GM23338 (cell line): ENCODE measurements around the gene C1orf174. TPM values are rescaled to one million over a fixed set of nuclear protein-coding genes. Genes with fewer than 3 reads are reported as not detected.

Experiments
- ATAC-seq: fragments of 200-7000 bp; cut with Tn5 transposase; 3 replicates; pipeline ENCODE4 v1.9.1; 2020
- DNase-seq: peaks from one replicate; pipeline ENCODE4 v3.0.0-alpha.2; 2015; ENCODE audit warnings: low spot score
- H2AFZ ChIP-seq: fragments of 200-600 bp; sonication (generic); 2 replicates; pipeline ENCODE4 v1.8.0; 2016; ENCODE audit warnings: antibody characterized with exemption, mild to moderate bottlenecking, moderate library complexity
- H3F3A ChIP-seq: fragments of 200-600 bp; sonication (generic); replicated peaks from 2 replicates; pipeline ENCODE4 v1.8.0; 2017; ENCODE audit warnings: antibody characterized with exemption, mixed run types, low read depth
- H3K27ac ChIP-seq: fragments of 200-600 bp; sonication (generic); 2 replicates; pipeline ENCODE4 v1.6.1; 2016; ENCODE audit warnings: low read depth
- H3K27me3 ChIP-seq: fragments of 200-600 bp; sonication (generic); 2 replicates; pipeline ENCODE4 v1.8.0; 2016; ENCODE audit warnings: mild to moderate bottlenecking, mixed run types, moderate library complexity; ENCODE audit not compliant: insufficient read depth
- H3K36me3 ChIP-seq: fragments of 200-600 bp; sonication (generic); 2 replicates; pipeline ENCODE4 v1.8.0; 2016; ENCODE audit warnings: mild to moderate bottlenecking; ENCODE audit not compliant: insufficient read depth
- H3K4me1 ChIP-seq: fragments of 200-600 bp; sonication (generic); 2 replicates; pipeline ENCODE4 v1.8.0; 2016; ENCODE audit warnings: mild to moderate bottlenecking, moderate library complexity; ENCODE audit not compliant: insufficient read depth
- H3K4me2 ChIP-seq: fragments of 200-600 bp; sonication (generic); 2 replicates; pipeline ENCODE4 v1.7.1; 2017; ENCODE audit warnings: mixed run types
- H3K4me3 ChIP-seq: fragments of 200-600 bp; sonication (generic); 2 replicates; pipeline ENCODE4 v1.6.1; 2016; ENCODE audit warnings: mixed run types
- H3K79me2 ChIP-seq: fragments of 200-600 bp; sonication (generic); replicated peaks from 2 replicates; pipeline ENCODE4 v1.8.0; 2017; ENCODE audit warnings: mild to moderate bottlenecking; ENCODE audit not compliant: insufficient read depth
- H3K9me2 ChIP-seq: fragments of 200-600 bp; sonication (generic); 2 replicates; pipeline ENCODE4 v1.8.0; 2017; ENCODE audit not compliant: insufficient read depth
- H4K20me1 ChIP-seq: fragments of 200-600 bp; sonication (generic); replicated peaks from 2 replicates; pipeline ENCODE4 v1.8.0; 2017; ENCODE audit warnings: mild to moderate bottlenecking; ENCODE audit not compliant: insufficient read depth
- H3K27ac Mint-ChIP-seq: 2 replicates; pipeline ENCODE4 v1.8.0; 2020; ENCODE audit warnings: inconsistent platforms, mild to moderate bottlenecking, moderate library complexity, mixed read lengths
- H3K27me3 Mint-ChIP-seq: 3 replicates; pipeline ENCODE4 v1.8.0; 2022; ENCODE audit warnings: low read depth, mild to moderate bottlenecking, moderate library complexity, mixed read lengths, inconsistent platforms; ENCODE audit not compliant: insufficient read depth, poor library complexity
- H3K36me3 Mint-ChIP-seq: 3 replicates; pipeline ENCODE4 v1.8.0; 2021; ENCODE audit warnings: low read depth, mild to moderate bottlenecking, inconsistent platforms, moderate library complexity, mixed read lengths
- H3K4me1 Mint-ChIP-seq: 3 replicates; pipeline ENCODE4 v1.8.0; 2020; ENCODE audit warnings: mild to moderate bottlenecking, inconsistent platforms, mixed read lengths
- H3K4me3 Mint-ChIP-seq: 3 replicates; pipeline ENCODE4 v1.8.0; 2021; ENCODE audit warnings: moderate library complexity, mild to moderate bottlenecking, inconsistent platforms, mixed read lengths
- H3K9me3 Mint-ChIP-seq: 3 replicates; pipeline ENCODE4 v1.8.0; 2020; ENCODE audit warnings: moderate library complexity, mild to moderate bottlenecking, inconsistent platforms, mixed read lengths
- CREB1 ChIP-seq: fragments of 250-450 bp; sonication (Bioruptor Pico); IDR thresholded peaks from 2 replicates; pipeline ENCODE4 v1.5.0; 2020; ENCODE audit warnings: low read depth, mild to moderate bottlenecking, moderate library complexity
- EZH2 ChIP-seq: fragments of 200-600 bp; sonication (generic); IDR thresholded peaks from one replicate; pipeline ENCODE4 v1.8.0; 2017; ENCODE audit warnings: antibody characterized with exemption, mild to moderate bottlenecking, low read depth; ENCODE audit not compliant: unreplicated experiment
- EZH2phosphoT487 ChIP-seq: fragments of 200-600 bp; sonication (generic); IDR thresholded peaks from one replicate; pipeline ENCODE4 v1.8.1; 2018; ENCODE audit warnings: antibody characterized with exemption; ENCODE audit not compliant: unreplicated experiment
- JUNB ChIP-seq: IDR thresholded peaks from one replicate; pipeline ENCODE4 v1.6.1; 2016; ENCODE audit warnings: antibody characterized with exemption; ENCODE audit not compliant: unreplicated experiment
- NANOG ChIP-seq: IDR thresholded peaks from 2 replicates; pipeline ENCODE4 v1.6.1; 2016; ENCODE audit warnings: antibody characterized with exemption, borderline replicate concordance
- ZNF114 ChIP-seq: fragments of 250-450 bp; sonication (Bioruptor Pico); IDR thresholded peaks from 2 replicates; pipeline ENCODE4 v1.5.0; 2020; ENCODE audit warnings: mild to moderate bottlenecking, moderate library complexity
- ZNF331 ChIP-seq: fragments of 250-450 bp; sonication (Bioruptor Pico); IDR thresholded peaks from 2 replicates; pipeline ENCODE4 v1.5.0; 2020; ENCODE audit warnings: low read depth, mild to moderate bottlenecking, moderate library complexity
- ZNF462 ChIP-seq: fragments of 250-450 bp; sonication (Bioruptor Pico); IDR thresholded peaks from 2 replicates; pipeline ENCODE4 v1.5.0; 2020; ENCODE audit warnings: mild to moderate bottlenecking, moderate library complexity
- polyA plus RNA-seq: library from polyadenylated mRNA; unstranded; fragments of >200 nt; fragmentation: Nextera tagmentation; extraction: Ambion mirVana; gene quantifications from 2 replicates; pipeline ENCODE4 v1.2.1, GENCODE V29; 2016
- total RNA-seq: library from RNA; depleted of rRNA; stranded (reverse); fragments of >200 nt; shearing (Covaris generic); gene quantifications from 2 replicates; pipeline ENCODE4 v1.2.3, GENCODE V29; 2014
- TF ChIP-seq, protein P1 (sequence below): IDR thresholded peaks from 2 replicates; pipeline ENCODE4 v1.6.1; 2016; ENCODE audit warnings: antibody characterized with exemption

The C1orf174 gene
- total and polyA plus RNA-seq, 2 experiments from 2014 or later: 28.5 to 28.7 TPM

DNA sequence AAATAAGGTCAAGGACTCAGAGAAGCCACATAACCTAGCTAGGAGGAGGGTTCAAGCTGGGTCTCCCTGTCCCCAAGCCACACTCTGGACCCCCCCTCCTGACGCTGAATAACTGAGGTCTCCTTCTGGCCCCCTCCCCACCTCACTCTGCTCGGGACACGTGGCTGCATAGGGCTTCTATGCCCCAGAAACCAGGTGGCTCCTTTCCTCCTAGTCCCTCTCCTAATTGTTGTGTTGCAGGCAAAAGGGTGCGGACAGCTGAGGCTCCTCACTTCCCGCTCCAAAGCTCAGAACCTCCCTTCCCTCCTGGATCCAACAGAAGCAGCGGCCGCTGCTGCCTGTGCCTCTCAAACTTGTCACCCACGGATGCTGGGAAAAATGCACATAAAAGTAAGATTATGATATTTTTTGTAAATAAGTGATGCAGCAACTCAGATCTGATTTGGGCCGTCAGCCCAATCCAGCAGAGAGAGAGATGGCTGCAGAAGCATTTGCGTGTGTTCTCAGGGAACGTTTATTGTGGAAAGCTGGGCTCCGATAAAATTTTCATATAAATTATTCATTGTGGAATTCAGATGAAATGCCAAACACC, 40.8 kb upstream of the C1orf174 start (continued):
- TF ChIP-seq ZNF462 (CRISPR knock-in tag): no peak
- TF ChIP-seq JUNB: no peak
- no peak for TF ChIP-seq EZH2phosphoT487
- TF ChIP-seq, protein P1, sequence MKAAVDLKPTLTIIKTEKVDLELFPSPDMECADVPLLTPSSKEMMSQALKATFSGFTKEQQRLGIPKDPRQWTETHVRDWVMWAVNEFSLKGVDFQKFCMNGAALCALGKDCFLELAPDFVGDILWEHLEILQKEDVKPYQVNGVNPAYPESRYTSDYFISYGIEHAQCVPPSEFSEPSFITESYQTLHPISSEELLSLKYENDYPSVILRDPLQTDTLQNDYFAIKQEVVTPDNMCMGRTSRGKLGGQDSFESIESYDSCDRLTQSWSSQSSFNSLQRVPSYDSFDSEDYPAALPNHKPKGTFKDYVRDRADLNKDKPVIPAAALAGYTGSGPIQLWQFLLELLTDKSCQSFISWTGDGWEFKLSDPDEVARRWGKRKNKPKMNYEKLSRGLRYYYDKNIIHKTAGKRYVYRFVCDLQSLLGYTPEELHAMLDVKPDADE: no peak
- TF ChIP-seq NANOG: no peak
- TF ChIP-seq ZNF331 (CRISPR knock-in tag): no peak
- TF ChIP-seq EZH2: no peak

GRCh38 chr1:3940081-3940753, 40.1 kb upstream of the C1orf174 start:
- no peaks in the 10 kb centered on the region for H3K9me2 ChIP-seq
- DNase-seq: no peak
- no peaks in the 10 kb centered on the region for H3K79me2 ChIP-seq
- ATAC-seq: no peak
- H3K4me2 ChIP-seq: no peak overlapping the region
- TF ChIP-seq ZNF114 (CRISPR knock-in tag) (no peak), CREB1 (CRISPR knock-in tag) (no peak)
- H3K27ac Mint-ChIP-seq: no peak overlapping the region
- H3F3A ChIP-seq: no peaks in the 10 kb centered on the region
- H3K9me3 Mint-ChIP-seq: peaks cover 81% of the 10 kb centered on the region
- H3K4me1 ChIP-seq: no peaks in the 10 kb centered on the region
- no peaks in the 10 kb centered on the region for H4K20me1 ChIP-seq
- peaks cover 2% of the 10 kb centered on the region for H3K27me3 Mint-ChIP-seq
- H3K4me1 Mint-ChIP-seq: 0 out of 3 replicates have a peak, but pooled peaks cover 2% of the 10 kb centered on the region
- H3K4me3 Mint-ChIP-seq: no peak overlapping the region
- peaks cover 23% of the 10 kb centered on the region for H3K36me3 Mint-ChIP-seq
- H3K27ac ChIP-seq: no peak overlapping the region
- H2AFZ ChIP-seq: no peak overlapping the region
- no peaks in the 10 kb centered on the region for H3K36me3 ChIP-seq
- H3K4me3 ChIP-seq: no peak overlapping the region
- H3K27me3 ChIP-seq: no peaks in the 10 kb centered on the region
